ENCODE data around the gene NT5DC3.

NT5DC3 gene

GRCh38 chr12:103855896-103856657, 15.0 kb upstream of the NT5DC3 start:
- Histone ChIP-seq H3K4me3 (ENCODE audit: insufficient read depth, low read depth, low read length, poor library complexity, severe bottlenecking) (no peak overlapping the region), H3K27me3 (replicated peaks; ENCODE audit: control insufficient read depth, insufficient read depth, low read length, poor library complexity, severe bottlenecking) (no peaks in the 10 kb centered on the region), H3K27ac (ENCODE audit: insufficient read depth, low read length, poor library complexity, severe bottlenecking) (no peak overlapping the region), H3K4me1 (ENCODE audit: control insufficient read depth, insufficient read depth, low read length, poor library complexity, severe bottlenecking) (no peaks in the 10 kb centered on the region), H3K36me3 (ENCODE audit: control insufficient read depth, insufficient read depth, low read length) (no peaks in the 10 kb centered on the region), H3K9me3 (ENCODE audit: control insufficient read depth, low read length) (no peaks in the 10 kb centered on the region)
- DNase-seq, result no peak

GRCh38 chr12:103855036-103855712, 14.1 kb upstream of the NT5DC3 start:
- Histone ChIP-seq H3K9me3 (ENCODE audit: control insufficient read depth, low read length) (no peaks in the 10 kb centered on the region), H3K4me1 (ENCODE audit: control insufficient read depth, insufficient read depth, low read length, poor library complexity, severe bottlenecking) (no peaks in the 10 kb centered on the region), H3K27me3 (replicated peaks; ENCODE audit: control insufficient read depth, insufficient read depth, low read length, poor library complexity, severe bottlenecking) (no peaks in the 10 kb centered on the region), H3K36me3 (ENCODE audit: control insufficient read depth, insufficient read depth, low read length) (no peaks in the 10 kb centered on the region), H3K4me3 (ENCODE audit: insufficient read depth, low read depth, low read length, poor library complexity, severe bottlenecking) (no peak overlapping the region), H3K27ac (ENCODE audit: insufficient read depth, low read length, poor library complexity, severe bottlenecking) (no peak overlapping the region)
- DNase-seq, result no peak

- no peak for DNase-seq
- no peak overlapping the region for H3K4me3 ChIP-seq (ENCODE audit: insufficient read depth, low read depth, low read length, poor library complexity, severe bottlenecking)
- no peaks in the 10 kb centered on the region for H3K27me3 ChIP-seq (replicated peaks; ENCODE audit: control insufficient read depth, insufficient read depth, low read length, poor library complexity, severe bottlenecking)
- no peaks in the 10 kb centered on the region for H3K9me3 ChIP-seq (ENCODE audit: control insufficient read depth, low read length)
- H3K4me1 ChIP-seq (ENCODE audit: control insufficient read depth, insufficient read depth, low read length, poor library complexity, severe bottlenecking), result no peaks in the 10 kb centered on the region
- H3K36me3 ChIP-seq (ENCODE audit: control insufficient read depth, insufficient read depth, low read length), result no peaks in the 10 kb centered on the region
- H3K27ac ChIP-seq (ENCODE audit: insufficient read depth, low read length, poor library complexity, severe bottlenecking), result no peak overlapping the region
Observed at GRCh38 chr12:103854372-103854973, 13.4 kb upstream of the NT5DC3 start.

GRCh38 chr12:103852498-103852997, 11.5 kb upstream of the NT5DC3 start:
- no peak for DNase-seq
- Histone ChIP-seq H3K4me3 (ENCODE audit: insufficient read depth, low read depth, low read length, poor library complexity, severe bottlenecking) (no peak overlapping the region), H3K36me3 (ENCODE audit: control insufficient read depth, insufficient read depth, low read length) (no peaks in the 10 kb centered on the region), H3K9me3 (ENCODE audit: control insufficient read depth, low read length) (no peaks in the 10 kb centered on the region), H3K4me1 (ENCODE audit: control insufficient read depth, insufficient read depth, low read length, poor library complexity, severe bottlenecking) (no peaks in the 10 kb centered on the region), H3K27me3 (replicated peaks; ENCODE audit: control insufficient read depth, insufficient read depth, low read length, poor library complexity, severe bottlenecking) (no peaks in the 10 kb centered on the region), H3K27ac (ENCODE audit: insufficient read depth, low read length, poor library complexity, severe bottlenecking) (no peak overlapping the region)

GRCh38 chr12:103851127-103851526, 10.1 kb upstream of the NT5DC3 start:
- Histone ChIP-seq H3K4me1 (ENCODE audit: control insufficient read depth, insufficient read depth, low read length, poor library complexity, severe bottlenecking) (no peaks in the 10 kb centered on the region), H3K27ac (ENCODE audit: insufficient read depth, low read length, poor library complexity, severe bottlenecking) (no peak overlapping the region), H3K4me3 (ENCODE audit: insufficient read depth, low read depth, low read length, poor library complexity, severe bottlenecking) (no peak overlapping the region), H3K27me3 (replicated peaks; ENCODE audit: control insufficient read depth, insufficient read depth, low read length, poor library complexity, severe bottlenecking) (no peaks in the 10 kb centered on the region), H3K36me3 (ENCODE audit: control insufficient read depth, insufficient read depth, low read length) (no peaks in the 10 kb centered on the region), H3K9me3 (ENCODE audit: control insufficient read depth, low read length) (no peaks in the 10 kb centered on the region)
- DNase-seq, result no peak

GRCh38 chr12:103850429-103850828, 9.4 kb upstream of the NT5DC3 start:
- Histone ChIP-seq H3K4me3 (ENCODE audit: insufficient read depth, low read depth, low read length, poor library complexity, severe bottlenecking) (no peak overlapping the region), H3K27me3 (replicated peaks; ENCODE audit: control insufficient read depth, insufficient read depth, low read length, poor library complexity, severe bottlenecking) (no peaks in the 10 kb centered on the region), H3K27ac (ENCODE audit: insufficient read depth, low read length, poor library complexity, severe bottlenecking) (no peak overlapping the region), H3K9me3 (ENCODE audit: control insufficient read depth, low read length) (no peaks in the 10 kb centered on the region), H3K36me3 (ENCODE audit: control insufficient read depth, insufficient read depth, low read length) (no peaks in the 10 kb centered on the region), H3K4me1 (ENCODE audit: control insufficient read depth, insufficient read depth, low read length, poor library complexity, severe bottlenecking) (no peaks in the 10 kb centered on the region)
- DNase-seq, result no peak

GRCh38 chr12:103848917-103849491, 8.0 kb upstream of the NT5DC3 start:
- Histone ChIP-seq H3K4me1 (ENCODE audit: control insufficient read depth, insufficient read depth, low read length, poor library complexity, severe bottlenecking) (no peaks in the 10 kb centered on the region), H3K4me3 (ENCODE audit: insufficient read depth, low read depth, low read length, poor library complexity, severe bottlenecking) (no peak overlapping the region), H3K36me3 (ENCODE audit: control insufficient read depth, insufficient read depth, low read length) (no peaks in the 10 kb centered on the region), H3K27me3 (replicated peaks; ENCODE audit: control insufficient read depth, insufficient read depth, low read length, poor library complexity, severe bottlenecking) (no peaks in the 10 kb centered on the region), H3K27ac (ENCODE audit: insufficient read depth, low read length, poor library complexity, severe bottlenecking) (no peak overlapping the region), H3K9me3 (ENCODE audit: control insufficient read depth, low read length) (no peaks in the 10 kb centered on the region)
- no peak for DNase-seq

- Histone ChIP-seq H3K27ac (ENCODE audit: insufficient read depth, low read length, poor library complexity, severe bottlenecking) (no peak overlapping the region), H3K4me1 (ENCODE audit: control insufficient read depth, insufficient read depth, low read length, poor library complexity, severe bottlenecking) (no peaks in the 10 kb centered on the region), H3K9me3 (ENCODE audit: control insufficient read depth, low read length) (no peaks in the 10 kb centered on the region), H3K4me3 (ENCODE audit: insufficient read depth, low read depth, low read length, poor library complexity, severe bottlenecking) (no peak overlapping the region), H3K36me3 (ENCODE audit: control insufficient read depth, insufficient read depth, low read length) (no peaks in the 10 kb centered on the region), H3K27me3 (replicated peaks; ENCODE audit: control insufficient read depth, insufficient read depth, low read length, poor library complexity, severe bottlenecking) (no peaks in the 10 kb centered on the region)
- DNase-seq, result no peak
Observed at GRCh38 chr12:103848143-103848542, 7.1 kb upstream of the NT5DC3 start.

- Histone ChIP-seq H3K4me1 (ENCODE audit: control insufficient read depth, insufficient read depth, low read length, poor library complexity, severe bottlenecking) (peaks cover 3% of the 10 kb centered on the region), H3K36me3 (ENCODE audit: control insufficient read depth, insufficient read depth, low read length) (no peaks in the 10 kb centered on the region), H3K4me3 (ENCODE audit: insufficient read depth, low read depth, low read length, poor library complexity, severe bottlenecking) (no peak overlapping the region), H3K9me3 (ENCODE audit: control insufficient read depth, low read length) (no peaks in the 10 kb centered on the region), H3K27me3 (replicated peaks; ENCODE audit: control insufficient read depth, insufficient read depth, low read length, poor library complexity, severe bottlenecking) (no peaks in the 10 kb centered on the region), H3K27ac (ENCODE audit: insufficient read depth, low read length, poor library complexity, severe bottlenecking) (no peak overlapping the region)
- no peak for DNase-seq
Observed at GRCh38 chr12:103846415-103846814, 5.4 kb upstream of the NT5DC3 start.

GRCh38 chr12:103844305-103844704, 3.3 kb upstream of the NT5DC3 start:
- no peaks in the 10 kb centered on the region for H3K36me3 ChIP-seq (ENCODE audit: control insufficient read depth, insufficient read depth, low read length)
- H3K9me3 ChIP-seq (ENCODE audit: control insufficient read depth, low read length), result no peaks in the 10 kb centered on the region
- peaks cover 13% of the 10 kb centered on the region for H3K4me1 ChIP-seq (ENCODE audit: control insufficient read depth, insufficient read depth, low read length, poor library complexity, severe bottlenecking)
- H3K27ac ChIP-seq (ENCODE audit: insufficient read depth, low read length, poor library complexity, severe bottlenecking), result no peak overlapping the region
- DNase-seq, result no peak
- no peaks in the 10 kb centered on the region for H3K27me3 ChIP-seq (replicated peaks; ENCODE audit: control insufficient read depth, insufficient read depth, low read length, poor library complexity, severe bottlenecking)
- H3K4me3 ChIP-seq (ENCODE audit: insufficient read depth, low read depth, low read length, poor library complexity, severe bottlenecking), result no peak overlapping the region

All from effector memory CD4-positive, alpha-beta T cell (primary cell).